Panc1 (cell line): Measurements from ENCODE around the gene CACNA1C.

Experiments
- CTCF ChIP-seq: fragments of 450-650 bp; IDR thresholded peaks from 2 replicates; pipeline ENCODE4 v1.5.1; 2017; ENCODE audit warnings: mild to moderate bottlenecking
- POLR2AphosphoS5 ChIP-seq: IDR thresholded peaks from 2 replicates; pipeline ENCODE4 v1.6.1; 2012; ENCODE audit warnings: mild to moderate bottlenecking, low read depth, low read length, moderate library complexity
- TCF7L2 ChIP-seq: IDR thresholded peaks from 2 replicates; pipeline ENCODE4 v1.6.1; 2011; ENCODE audit warnings: mild to moderate bottlenecking, low read depth, low read length, inconsistent platforms
- TF ChIP-seq, protein P1 (sequence below), 2 experiments: IDR thresholded peaks; 2 replicates each; pipeline ENCODE4 v1.6.1; 2011 to 2012; ENCODE audit warnings: low read depth in 2 of 2, control low read depth in 1 of 2, low read length in 1 of 2, mild to moderate bottlenecking in 1 of 2, moderate library complexity in 1 of 2; ENCODE audit not compliant: insufficient read depth in 1 of 2

DNA sequence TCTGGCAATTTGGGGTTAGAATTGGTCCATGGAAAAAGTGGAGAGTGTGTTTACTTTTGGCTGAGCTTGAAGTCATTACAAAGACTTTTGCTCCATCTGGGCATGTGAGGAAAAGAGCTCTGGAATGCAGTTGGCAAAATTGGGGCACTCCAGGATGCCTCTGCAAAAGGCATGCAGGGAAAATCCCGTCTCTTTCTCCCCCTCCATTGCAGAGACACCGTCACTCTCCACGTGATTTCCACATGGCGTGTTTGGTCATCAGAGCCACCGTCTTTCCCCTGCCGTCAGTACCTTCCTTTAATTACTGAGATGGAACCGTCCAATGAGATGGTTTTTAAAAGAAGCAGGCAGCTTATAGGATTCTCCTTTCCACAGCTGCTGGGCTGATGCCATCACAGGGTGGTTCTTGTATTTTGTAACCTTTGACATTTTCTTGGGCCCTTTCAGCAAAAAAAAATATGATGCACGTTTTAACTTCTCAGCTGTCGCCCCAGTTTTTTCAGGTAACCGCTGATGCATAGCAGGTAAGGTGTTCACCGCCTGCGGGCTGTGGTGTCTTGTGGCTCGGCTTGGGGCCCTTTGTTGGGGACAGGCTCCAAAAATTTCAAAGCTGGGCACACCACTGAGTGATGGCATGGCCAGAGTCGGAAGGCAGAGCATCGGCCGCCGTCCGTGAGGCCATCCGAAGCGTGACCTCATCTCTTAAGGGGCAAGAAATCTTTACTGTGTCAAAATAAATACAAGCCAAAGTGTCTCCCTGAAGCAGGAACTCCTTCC is 68.4 kb downstream of the CACNA1C start:
- TF ChIP-seq POLR2AphosphoS5, result no peak
- TF ChIP-seq CTCF, result no peak
- no peak for TF ChIP-seq TCF7L2
- TF ChIP-seq, protein P1, sequence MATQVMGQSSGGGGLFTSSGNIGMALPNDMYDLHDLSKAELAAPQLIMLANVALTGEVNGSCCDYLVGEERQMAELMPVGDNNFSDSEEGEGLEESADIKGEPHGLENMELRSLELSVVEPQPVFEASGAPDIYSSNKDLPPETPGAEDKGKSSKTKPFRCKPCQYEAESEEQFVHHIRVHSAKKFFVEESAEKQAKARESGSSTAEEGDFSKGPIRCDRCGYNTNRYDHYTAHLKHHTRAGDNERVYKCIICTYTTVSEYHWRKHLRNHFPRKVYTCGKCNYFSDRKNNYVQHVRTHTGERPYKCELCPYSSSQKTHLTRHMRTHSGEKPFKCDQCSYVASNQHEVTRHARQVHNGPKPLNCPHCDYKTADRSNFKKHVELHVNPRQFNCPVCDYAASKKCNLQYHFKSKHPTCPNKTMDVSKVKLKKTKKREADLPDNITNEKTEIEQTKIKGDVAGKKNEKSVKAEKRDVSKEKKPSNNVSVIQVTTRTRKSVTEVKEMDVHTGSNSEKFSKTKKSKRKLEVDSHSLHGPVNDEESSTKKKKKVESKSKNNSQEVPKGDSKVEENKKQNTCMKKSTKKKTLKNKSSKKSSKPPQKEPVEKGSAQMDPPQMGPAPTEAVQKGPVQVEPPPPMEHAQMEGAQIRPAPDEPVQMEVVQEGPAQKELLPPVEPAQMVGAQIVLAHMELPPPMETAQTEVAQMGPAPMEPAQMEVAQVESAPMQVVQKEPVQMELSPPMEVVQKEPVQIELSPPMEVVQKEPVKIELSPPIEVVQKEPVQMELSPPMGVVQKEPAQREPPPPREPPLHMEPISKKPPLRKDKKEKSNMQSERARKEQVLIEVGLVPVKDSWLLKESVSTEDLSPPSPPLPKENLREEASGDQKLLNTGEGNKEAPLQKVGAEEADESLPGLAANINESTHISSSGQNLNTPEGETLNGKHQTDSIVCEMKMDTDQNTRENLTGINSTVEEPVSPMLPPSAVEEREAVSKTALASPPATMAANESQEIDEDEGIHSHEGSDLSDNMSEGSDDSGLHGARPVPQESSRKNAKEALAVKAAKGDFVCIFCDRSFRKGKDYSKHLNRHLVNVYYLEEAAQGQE (IDR thresholded peaks at IDR 0.05; ENCODE audit: insufficient read depth in 1 of 2, low read depth in 2 of 2, low read length in 1 of 2), result no peak
